ENCODE measurements around the gene CHAT. TPM values are rescaled to one million over a fixed set of nuclear protein-coding genes. Genes with fewer than 3 reads are reported as not detected.

The CHAT gene
- total RNA-seq, 1 donor from 2014 or later = not detected

- H3K36me3 ChIP-seq = no peaks in the 10 kb centered on the region
- TF ChIP-seq CTCF (IDR thresholded peaks at IDR 0.05) (no peak), EZH2 (IDR thresholded peaks at IDR 0.05) (no peak), EZH2phosphoT487 (IDR thresholded peaks at IDR 0.05) (no peak)
- peaks cover 8% of the 10 kb centered on the region for H3K9me3 Mint-ChIP-seq
- no peak overlapping the region for H2AFZ ChIP-seq (replicated peaks)
- no peak overlapping the region for H3K4me3 ChIP-seq
- no peaks in the 10 kb centered on the region for H3K9me3 ChIP-seq (ENCODE audit: low read depth)
- no peaks in the 10 kb centered on the region for H3F3A ChIP-seq (ENCODE audit: low read depth)
- peaks cover 16% of the 10 kb centered on the region for H3K27me3 Mint-ChIP-seq (ENCODE audit: insufficient read depth, low read depth)
- no peak overlapping the region for H3K27ac Mint-ChIP-seq
- no peaks in the 10 kb centered on the region for H3K36me3 Mint-ChIP-seq
- peak; percentile 18 for DNase-seq (ENCODE audit: low spot score)
- peak overlapping the region; percentile 38 for H3K4me2 ChIP-seq
- H3K27me3 ChIP-seq = peaks cover 70% of the 10 kb centered on the region
- no peaks in the 10 kb centered on the region for H3K79me2 ChIP-seq (ENCODE audit: low read depth)
- no peaks in the 10 kb centered on the region for H4K20me1 ChIP-seq (ENCODE audit: low read depth)
- H3K4me3 Mint-ChIP-seq = no peak overlapping the region
- H3K9ac ChIP-seq = no peak overlapping the region
- no peak overlapping the region for H3K27ac ChIP-seq
- H3K4me1 Mint-ChIP-seq = peaks cover 31% of the 10 kb centered on the region
- peaks cover 11% of the 10 kb centered on the region for H3K4me1 ChIP-seq
Observed at GRCh38 chr10:49688261-49688846, 74.5 kb downstream of the CHAT start.

- H3K36me3 ChIP-seq = no peaks in the 10 kb centered on the region
- H3K27ac ChIP-seq = no peak overlapping the region
- no peaks in the 10 kb centered on the region for H3F3A ChIP-seq (ENCODE audit: low read depth)
- peaks cover 74% of the 10 kb centered on the region for H3K27me3 ChIP-seq
- no peak overlapping the region for H3K4me3 ChIP-seq
- Mint-ChIP-seq H3K27ac (no peak overlapping the region), H3K27me3 (ENCODE audit: insufficient read depth, low read depth) (peaks cover 16% of the 10 kb centered on the region), H3K4me3 (no peak overlapping the region), H3K4me1 (peaks cover 31% of the 10 kb centered on the region), H3K36me3 (no peaks in the 10 kb centered on the region), H3K9me3 (peaks cover 8% of the 10 kb centered on the region)
- DNase-seq (ENCODE audit: low spot score) = no peak
- no peaks in the 10 kb centered on the region for H4K20me1 ChIP-seq (ENCODE audit: low read depth)
- H3K9ac ChIP-seq = no peak overlapping the region
- no peak overlapping the region for H2AFZ ChIP-seq (replicated peaks)
- H3K79me2 ChIP-seq (ENCODE audit: low read depth) = no peaks in the 10 kb centered on the region
- H3K4me2 ChIP-seq = peak overlapping the region; percentile 38
- H3K9me3 ChIP-seq (ENCODE audit: low read depth) = no peaks in the 10 kb centered on the region
- peaks cover 11% of the 10 kb centered on the region for H3K4me1 ChIP-seq
- peak; percentile 39 for TF ChIP-seq EZH2 (IDR thresholded peaks at IDR 0.05)
- TF ChIP-seq CTCF (IDR thresholded peaks at IDR 0.05) = no peak
- no peak for TF ChIP-seq EZH2phosphoT487 (IDR thresholded peaks at IDR 0.05)
Observed at GRCh38 chr10:49688920-49689319, 75.1 kb downstream of the CHAT start.

GRCh38 chr10:49689882-49690510 is 76.2 kb downstream of the CHAT start:
- Histone ChIP-seq H3K27me3 (peaks cover 77% of the 10 kb centered on the region), H3F3A (ENCODE audit: low read depth) (no peaks in the 10 kb centered on the region), H4K20me1 (ENCODE audit: low read depth) (no peaks in the 10 kb centered on the region), H3K9me3 (ENCODE audit: low read depth) (no peaks in the 10 kb centered on the region), H3K4me1 (peaks cover 11% of the 10 kb centered on the region), H3K36me3 (no peaks in the 10 kb centered on the region), H3K79me2 (ENCODE audit: low read depth) (no peaks in the 10 kb centered on the region), H3K4me2 (peak overlapping the region; percentile 24), H3K9ac (no peak overlapping the region), H3K4me3 (no peak overlapping the region), H2AFZ (replicated peaks) (no peak overlapping the region), H3K27ac (no peak overlapping the region)
- no peak for TF ChIP-seq EZH2 (IDR thresholded peaks at IDR 0.05)
- TF ChIP-seq CTCF (IDR thresholded peaks at IDR 0.05) = no peak
- no peak for TF ChIP-seq EZH2phosphoT487 (IDR thresholded peaks at IDR 0.05)
- H3K36me3 Mint-ChIP-seq = no peaks in the 10 kb centered on the region
- H3K4me3 Mint-ChIP-seq = no peak overlapping the region
- peak; percentile 42 for DNase-seq (ENCODE audit: low spot score)
- no peak overlapping the region for H3K27ac Mint-ChIP-seq
- peaks cover 31% of the 10 kb centered on the region for H3K4me1 Mint-ChIP-seq
- peaks cover 16% of the 10 kb centered on the region for H3K27me3 Mint-ChIP-seq (ENCODE audit: insufficient read depth, low read depth)
- peaks cover 8% of the 10 kb centered on the region for H3K9me3 Mint-ChIP-seq
